HepG2 (cell line): ENCODE data around the gene TSHZ2. TPM values are rescaled to one million over a fixed set of nuclear protein-coding genes. Genes with fewer than 3 reads are reported as not detected.

Experiments
- ATAC-seq: fragments of 200-7000 bp; cut with Tn5 transposase; 3 replicates; pipeline ENCODE4 v1.9.1; 2020; ENCODE audit warnings: mild to moderate bottlenecking, moderate library complexity
- BruUV-seq: library from RNA; stranded (reverse); fragments of 400-500 nt; replicated peaks from 2 replicates; lab custom pipeline; 2021; lab: Mats Ljungman, UMichigan
- CTCF ChIA-PET: fragments of 300-600 bp; formaldehyde crosslinking; extraction: SDS; loops from one replicate; lab custom pipeline; 2021; ENCODE audit warnings: low total read pairs, inconsistent platforms, low intra/inter-chr PET ratio; lab: Yijun Ruan, JAX
- POLR2A ChIA-PET: fragments of 350-600 bp; sonication (Branson Sonifier 250); formaldehyde crosslinking; loops from one replicate; lab custom pipeline; 2020; ENCODE audit warnings: antibody characterized with exemption, inconsistent platforms; lab: Yijun Ruan, JAX
- DNase-seq: peaks from one replicate; pipeline ENCODE4 v3.0.0-alpha.2; 2015; ENCODE audit warnings: low spot score
- FAIRE-seq: peaks from 3 replicates; lab custom pipeline; 2011; peaks lifted over from hg19 to GRCh38; lab: Jason Lieb, UNC
- H2AFZ ChIP-seq: one replicate; pipeline ENCODE4 v1.6.1; 2011; ENCODE audit warnings: low read length, inconsistent platforms
- H3K27ac ChIP-seq: fragments of 300-600 bp; 3 replicates; pipeline ENCODE4 v1.8.0; 2011; ENCODE audit warnings: mixed run types, mild to moderate bottlenecking, mixed read lengths, low read length, inconsistent platforms; ENCODE audit not compliant: insufficient read depth; ENCODE audit errors: extremely low read length
- H3K27me3 ChIP-seq, 2 experiments: fragments of 200-600 bp in 1 of 2; 2 replicates in 1 of 2; 3 replicates in 1 of 2; pipeline versions ENCODE4 v1.6.0 to v1.8.0; 2011; ENCODE audit warnings: low read length in 2 of 2, mild to moderate bottlenecking in 2 of 2, moderate library complexity in 2 of 2, inconsistent platforms in 1 of 2; ENCODE audit not compliant: insufficient read depth in 2 of 2, control insufficient read depth in 1 of 2
- H3K36me3 ChIP-seq, 2 experiments: fragments of 200-600 bp in 1 of 2; replicated peaks in 1 of 2; 2 replicates in 1 of 2; 3 replicates in 1 of 2; pipeline versions ENCODE4 v1.5.1 to v1.8.0; 2011; ENCODE audit warnings: low read length in 2 of 2, inconsistent platforms in 1 of 2; ENCODE audit not compliant: insufficient read depth in 2 of 2, control insufficient read depth in 1 of 2
- H3K4me1 ChIP-seq: 2 replicates; pipeline ENCODE4 v1.5.1; 2012; ENCODE audit warnings: low read length, inconsistent platforms; ENCODE audit not compliant: insufficient read depth
- H3K4me2 ChIP-seq: 2 replicates; pipeline ENCODE4 v1.6.0; 2011; ENCODE audit warnings: low read depth, low read length, inconsistent platforms
- H3K4me3 ChIP-seq, 3 experiments: fragments of 200-600 bp in 1 of 3; sonication (generic), shearing (Covaris generic) in 1 of 3; replicated peaks in 1 of 3; 2 replicates each; pipeline ENCODE4 v1.5.1; 2011 to 2016; ENCODE audit warnings: low read length in 3 of 3, inconsistent platforms in 2 of 3, low read depth in 2 of 3, mild to moderate bottlenecking in 2 of 3, control low read depth in 1 of 3, mixed read lengths in 1 of 3; ENCODE audit not compliant: insufficient read depth in 1 of 3
- H3K79me2 ChIP-seq: one replicate; pipeline ENCODE4 v1.6.1; 2011; ENCODE audit warnings: low read length, inconsistent platforms; ENCODE audit not compliant: insufficient read depth
- H3K9ac ChIP-seq: 2 replicates; pipeline ENCODE4 v1.6.0; 2011; ENCODE audit warnings: mild to moderate bottlenecking, low read depth, low read length, inconsistent platforms; ENCODE audit not compliant: insufficient read depth
- H3K9me3 ChIP-seq: 2 replicates; pipeline ENCODE4 v1.5.1; 2012; ENCODE audit warnings: mild to moderate bottlenecking, low read length
- H4K20me1 ChIP-seq: 2 replicates; pipeline ENCODE4 v1.6.0; 2011; ENCODE audit warnings: inconsistent platforms, mild to moderate bottlenecking, low read length, moderate library complexity; ENCODE audit not compliant: insufficient read depth
- EP300 ChIP-seq, 3 experiments: sonication (generic) in 1 of 3; formaldehyde crosslinking in 1 of 3; IDR thresholded peaks; 2 replicates each; pipeline versions ENCODE4 v1.5.1 to v1.6.1; 2011 to 2020; ENCODE audit warnings: low read depth in 2 of 3, low read length in 2 of 3, borderline replicate concordance in 1 of 3, improper control_type of control experiment in 1 of 3, mild to moderate bottlenecking in 1 of 3, missing genetic modification reagents in 1 of 3, moderate library complexity in 1 of 3
- MLXIP ChIP-seq: sonication (generic); formaldehyde crosslinking; IDR thresholded peaks from 2 replicates; pipeline ENCODE4 v1.9.0; 2021; ENCODE audit warnings: missing genetic modification reagents, borderline replicate concordance
- MXD4 ChIP-seq: IDR thresholded peaks from 2 replicates; pipeline ENCODE4 v1.6.1; 2016; ENCODE audit warnings: mild to moderate bottlenecking, missing biosample characterization, missing genetic modification reagents
- SMC3 ChIP-seq: IDR thresholded peaks from 2 replicates; pipeline ENCODE4 v1.6.1; 2011; ENCODE audit warnings: low read length, improper control_type of control experiment
- UBTF ChIP-seq: sonication (generic); formaldehyde crosslinking; IDR thresholded peaks from 2 replicates; pipeline ENCODE4 v1.4.0; 2020; ENCODE audit warnings: mild to moderate bottlenecking, missing genetic modification reagents
- ZFP82 ChIP-seq: sonication (generic); formaldehyde crosslinking; IDR thresholded peaks from 2 replicates; pipeline ENCODE4 v1.5.1; 2020; ENCODE audit warnings: mild to moderate bottlenecking, missing genetic modification reagents, borderline replicate concordance
- ZMYM2 ChIP-seq: sonication (generic); formaldehyde crosslinking; IDR thresholded peaks from 2 replicates; pipeline ENCODE4 v1.8.0; 2022; ENCODE audit warnings: mild to moderate bottlenecking, missing genetic modification reagents
- ZNF639 ChIP-seq: conservative IDR thresholded peaks from 2 replicates; pipeline ENCODE4 v1.6.1; 2018; ENCODE audit warnings: missing genetic modification reagents
- ZNF646 ChIP-seq: sonication (generic); formaldehyde crosslinking; IDR thresholded peaks from 2 replicates; pipeline ENCODE4 v1.9.0; 2021; ENCODE audit warnings: mild to moderate bottlenecking, missing genetic modification reagents
- WGBS: methylation state at CpG from one replicate; pipeline ENCODE4 v1.1.6; 2017; ENCODE audit warnings: low lambda C conversion rate; 5-methylcytosine and 5-hydroxymethylcytosine counted together
- in situ Hi-C: cut with HindIII; loops from 2 replicates; pipeline ENCODE4 v1.10.0; 2017; ENCODE audit warnings: low pct_unique_long_range_greater_than_20kb; ENCODE audit not compliant: extremely low pct_ligation_motif_present
- intact Hi-C: fragments of 100-400 bp; cut with micrococcal nuclease; formaldehyde crosslinking; loops from one replicate; pipeline ENCODE4 v1.10.0; 2022; ENCODE audit not compliant: unreplicated experiment
- polyA plus RNA-seq, 8 experiments: library from polyadenylated mRNA; depleted of rRNA in 3 of 8; stranded (reverse) in 7 of 8; unstranded in 1 of 8; fragments of >200 nt; fragmentation: Illumina TruSeq in 4 of 8; extraction: Trizol in 4 of 8; gene quantifications; 2 replicates each; pipeline versions ENCODE4 v1.2.1 to v1.2.3, GENCODE V29; 2011 to 2016; ENCODE audit warnings: low read depth in 4 of 8, missing spikeins in 1 of 8, mixed read lengths in 1 of 8; ENCODE audit not compliant: insufficient read depth in 1 of 8
- total RNA-seq, 5 experiments: library from RNA; depleted of rRNA; stranded (reverse); fragments of >200 nt; fragmentation: Illumina TruSeq; extraction: Trizol; gene quantifications; 2 replicates each; pipeline ENCODE4 v1.2.3, GENCODE V29; 2016; ENCODE audit warnings: low read depth in 1 of 5

TSHZ2 gene
- total and polyA plus RNA-seq, 2 of the 13 experiments (the other 11 are each of a cell fraction or from before 2014, with no cell fraction given): 0.01 TPM; not detected in 1

GRCh38 chr20:53023732-53024520 lies 51.8 kb downstream of the TSHZ2 start:
- POLR2A ChIA-PET: no interaction called here
- in situ Hi-C loops: no loop called here
- TF ChIP-seq MLXIP (CRISPR knock-in tag) (no peak), SMC3 (no peak), EP300 (IDR thresholded peaks at IDR 0.05; ENCODE audit: low read depth in 2 of 2, low read length in 2 of 2) (no peak), EP300 (CRISPR knock-in tag; IDR thresholded peaks at IDR 0.05; ENCODE audit: borderline replicate concordance) (no peak), MXD4 (no peak), ZNF639 (CRISPR knock-in tag) (no peak), ZFP82 (CRISPR knock-in tag) (no peak), UBTF (CRISPR knock-in tag) (no peak), ZNF646 (CRISPR knock-in tag) (no peak), ZMYM2 (CRISPR knock-in tag) (no peak)

More at GRCh38 chr20:53023732-53024520, 51.8 kb downstream of the TSHZ2 start:
- Histone ChIP-seq H2AFZ (no peak overlapping the region), H4K20me1 (no peaks in the 10 kb centered on the region), H3K9me3 (no peaks in the 10 kb centered on the region), H3K4me1 (no peaks in the 10 kb centered on the region), H3K27ac (no peak overlapping the region), H3K36me3 (no peaks in the 10 kb centered on the region), H3K27me3 (no peaks in the 10 kb centered on the region), H3K4me3 (no peak overlapping the region), H3K79me2 (no peaks in the 10 kb centered on the region), H3K4me2 (no peak overlapping the region), H3K9ac (no peak overlapping the region)
- FAIRE-seq (no peak), ATAC-seq (no peak), DNase-seq (no peak)
- CTCF ChIA-PET: no interaction called here
- BruUV-seq: no TSS peak
- intact Hi-C loops: no loop called here
- WGBS: 8% methylated on average over 5 of the region's 5 CpGs
